ENCODE measurements around the gene ZKSCAN2. TPM values are rescaled to one million over a fixed set of nuclear protein-coding genes. Genes with fewer than 3 reads are reported as not detected.

Gene ZKSCAN2
- total RNA-seq, 1 donor from 2014 or later: 4.9 TPM

GRCh38 chr16:25264597-25264996 is 7.0 kb upstream of the ZKSCAN2 start:
- DNase-seq (no peak), ATAC-seq (no peak)
- intact Hi-C loops (cut with DNase I): no loop called here
- Histone ChIP-seq H3K4me3 (no peak overlapping the region), H3K4me1 (no peaks in the 10 kb centered on the region), H3K27me3 (no peaks in the 10 kb centered on the region), H3K27ac (no peak overlapping the region), H3K9me3 (no peaks in the 10 kb centered on the region), H3K36me3 (no peaks in the 10 kb centered on the region)
- TF ChIP-seq CTCF (IDR thresholded peaks at IDR 0.05): no peak

DNA sequence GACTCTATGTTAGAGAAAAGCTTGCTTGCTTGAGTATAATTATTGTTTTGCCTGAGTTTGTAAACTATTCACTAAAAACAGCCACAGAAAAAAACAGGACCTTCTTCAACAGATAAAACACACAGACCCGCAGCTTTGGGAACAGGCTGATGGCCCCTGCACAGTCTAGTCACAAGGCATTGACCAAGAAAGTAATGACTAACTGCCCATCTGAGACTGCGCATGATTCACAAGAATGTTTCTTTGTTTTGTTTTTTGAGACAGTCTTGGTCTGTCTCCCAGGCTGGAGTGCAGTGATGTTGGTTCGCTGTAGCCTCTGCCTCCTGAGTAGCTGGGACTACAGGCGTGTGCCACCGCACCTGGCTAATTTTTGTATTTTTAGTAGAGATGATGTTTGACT is 2.8 kb upstream of the ZKSCAN2 start:
- no peak for TF ChIP-seq CTCF (IDR thresholded peaks at IDR 0.05)
- intact Hi-C loops (cut with DNase I): no loop called here

GRCh38 chr16:25258861-25259179 is 1.2 kb upstream of the ZKSCAN2 start:
- Histone ChIP-seq H3K27ac (peak overlapping the region; percentile 99), H3K27me3 (no peaks in the 10 kb centered on the region), H3K36me3 (peaks cover 9% of the 10 kb centered on the region), H3K9me3 (no peaks in the 10 kb centered on the region), H3K4me1 (peaks cover 25% of the 10 kb centered on the region), H3K4me3 (peak overlapping the region; percentile 79)
- intact Hi-C loops (cut with DNase I): no loop called here
- DNase-seq (no peak), ATAC-seq (no peak)
- TF ChIP-seq CTCF (IDR thresholded peaks at IDR 0.05): no peak

More for the DNA sequence above, 2.8 kb upstream of the ZKSCAN2 start:
- H3K27me3 ChIP-seq: no peaks in the 10 kb centered on the region
- no peaks in the 10 kb centered on the region for H3K36me3 ChIP-seq
- no peak overlapping the region for H3K4me3 ChIP-seq
- ATAC-seq (no peak), DNase-seq (no peak)
- no peak overlapping the region for H3K27ac ChIP-seq
- no peaks in the 10 kb centered on the region for H3K9me3 ChIP-seq
- peaks cover 25% of the 10 kb centered on the region for H3K4me1 ChIP-seq

- peaks cover 25% of the 10 kb centered on the region for H3K4me1 ChIP-seq
- peaks cover 12% of the 10 kb centered on the region for H3K36me3 ChIP-seq
- intact Hi-C loops (cut with DNase I): no loop called here
- H3K27ac ChIP-seq: peak overlapping the region; percentile 99
- TF ChIP-seq CTCF (IDR thresholded peaks at IDR 0.05): no peak
- no peaks in the 10 kb centered on the region for H3K9me3 ChIP-seq
- H3K4me3 ChIP-seq: peak overlapping the region; percentile 79
- H3K27me3 ChIP-seq: no peaks in the 10 kb centered on the region
- DNase-seq: peak; percentile 93
- ATAC-seq: peak; percentile 78
Measured at GRCh38 chr16:25257956-25258860, 563 bp upstream of the ZKSCAN2 start.

GRCh38 chr16:25256695-25257469 is 763 bp downstream of the ZKSCAN2 start:
- H3K4me3 ChIP-seq: peak overlapping the region; percentile 79
- H3K27me3 ChIP-seq: no peaks in the 10 kb centered on the region
- intact Hi-C loops (cut with DNase I): no loop called here
- no peak for ATAC-seq
- peak; percentile 16 for TF ChIP-seq CTCF (IDR thresholded peaks at IDR 0.05)
- peak overlapping the region; percentile 99 for H3K27ac ChIP-seq
- no peaks in the 10 kb centered on the region for H3K9me3 ChIP-seq
- H3K36me3 ChIP-seq: peaks cover 26% of the 10 kb centered on the region
- peaks cover 25% of the 10 kb centered on the region for H3K4me1 ChIP-seq
- no peak for DNase-seq

Data from upper lobe of right lung (tissue), 1 donor.